K562 (cell line): ENCODE results near the gene SLC7A4. TPM values are rescaled to one million over a fixed set of nuclear protein-coding genes. Genes with fewer than 3 reads are reported as not detected.

ENCODE experiments used
- CREB1 ChIP-seq, 2 experiments: sonication (generic) in 1 of 2; formaldehyde crosslinking in 1 of 2; IDR thresholded peaks; 2 replicates each; pipeline versions ENCODE4 v1.6.1 to v1.8.0; 2012 to 2022; ENCODE audit warnings: inconsistent platforms in 1 of 2, mild to moderate bottlenecking in 1 of 2, missing genetic modification reagents in 1 of 2, moderate library complexity in 1 of 2
- EZH2 ChIP-seq: IDR thresholded peaks from 2 replicates; pipeline ENCODE4 v1.6.1; 2012; ENCODE audit warnings: low read depth, mild to moderate bottlenecking, inconsistent platforms, low read length, borderline replicate concordance
- GTF2F1 ChIP-seq: IDR thresholded peaks from 2 replicates; pipeline ENCODE4 v1.6.1; 2011; ENCODE audit warnings: low read depth, low read length, improper control_type of control experiment
- MCM7 ChIP-seq, 2 experiments: fragments of 450-650 bp; IDR thresholded peaks; 2 replicates each; pipeline ENCODE4 v1.6.1; 2016 to 2018
- MTA2 ChIP-seq: fragments of 450-650 bp; IDR thresholded peaks from 2 replicates; pipeline ENCODE4 v1.6.1; 2016; ENCODE audit warnings: low read depth
- PCBP1 ChIP-seq: fragments of 200-400 bp; formaldehyde crosslinking; IDR thresholded peaks from 2 replicates; pipeline ENCODE4 v1.6.1; 2018; ENCODE audit warnings: mild to moderate bottlenecking, low read depth, low read length; ENCODE audit not compliant: poor library complexity, severe bottlenecking
- SMC3 ChIP-seq: conservative IDR thresholded peaks from 2 replicates; pipeline ENCODE4 v1.6.1; 2011; ENCODE audit warnings: low read depth, low read length, improper control_type of control experiment; ENCODE audit not compliant: insufficient read depth
- SRSF3 ChIP-seq: fragments of 200-400 bp; formaldehyde crosslinking; IDR thresholded peaks from 2 replicates; pipeline ENCODE4 v1.6.1; 2016; ENCODE audit warnings: mild to moderate bottlenecking, low read length, moderate library complexity; ENCODE audit not compliant: insufficient read depth
- TCF7 ChIP-seq: sonication (generic); IDR thresholded peaks from 2 replicates; pipeline ENCODE4 v1.6.1; 2016; ENCODE audit warnings: antibody characterized with exemption, borderline replicate concordance
- polyA plus RNA-seq, 8 experiments: library from polyadenylated mRNA; depleted of rRNA in 4 of 8; stranded (reverse) in 5 of 8; unstranded in 3 of 8; fragments of >200 nt; fragmentation: Nextera tagmentation in 2 of 8; fragmentation: Illumina TruSeq in 1 of 8; extraction: Ambion mirVana in 2 of 8; extraction: Trizol in 1 of 8; gene quantifications; 2 replicates each; pipeline versions ENCODE4 v1.2.1 to v1.2.3, GENCODE V29; 2011 to 2014; ENCODE audit warnings: inconsistent platforms in 1 of 8, missing spikeins in 1 of 8
- total RNA-seq, 7 experiments: library from RNA; depleted of rRNA in 6 of 7; stranded (reverse); fragments of >200 nt in 6 of 7; fragmentation: Illumina TruSeq in 2 of 7; extraction: Trizol in 2 of 7; gene quantifications; 2 replicates each; pipeline versions ENCODE4 v1.2.1 to v1.2.3, GENCODE V29; 2011 to 2021; ENCODE audit warnings: low replicate concordance in 1 of 7
- TF ChIP-seq, protein P1 (sequence below), 2 experiments: fragments of 450-650 bp in 1 of 2; sonication (generic) in 1 of 2; formaldehyde crosslinking in 1 of 2; IDR thresholded peaks in 1 of 2; conservative IDR thresholded peaks in 1 of 2; 2 replicates each; pipeline versions ENCODE4 v1.6.1 to v1.8.1; 2016 to 2023; ENCODE audit warnings: mild to moderate bottlenecking in 2 of 2, moderate library complexity in 2 of 2, inconsistent platforms in 1 of 2, missing genetic modification reagents in 1 of 2
- TF ChIP-seq, protein P2 (sequence below): sonication (generic); formaldehyde crosslinking; IDR thresholded peaks from 2 replicates; pipeline ENCODE4 v1.9.0; 2022; ENCODE audit warnings: mild to moderate bottlenecking, missing genetic modification reagents
- TF ChIP-seq, protein P3 (sequence below): fragments of 450-650 bp; IDR thresholded peaks from 2 replicates; pipeline ENCODE4 v1.6.1; 2018; ENCODE audit not compliant: partially characterized antibody
- TF ChIP-seq, protein P4 (sequence below): fragments of 250-450 bp; sonication (Bioruptor Pico); IDR thresholded peaks from 2 replicates; pipeline ENCODE4 v1.8.0; 2021; ENCODE audit warnings: mild to moderate bottlenecking, moderate library complexity
- TF ChIP-seq, protein P5 (sequence below): fragments of 450-650 bp; IDR thresholded peaks from 2 replicates; pipeline ENCODE4 v1.6.1; 2018; ENCODE audit warnings: mild to moderate bottlenecking, low read depth; ENCODE audit not compliant: partially characterized antibody
- TF ChIP-seq, protein P6 (sequence below): fragments of 450-650 bp; formaldehyde crosslinking; conservative IDR thresholded peaks from 2 replicates; pipeline ENCODE4 v1.4.0; 2022; ENCODE audit warnings: mild to moderate bottlenecking, missing genetic modification characterization

The SLC7A4 gene
- total and polyA plus RNA-seq, 9 of the 15 experiments (the other 6 are each of a cell fraction or from before 2014, with no cell fraction given) = not detected

DNA sequence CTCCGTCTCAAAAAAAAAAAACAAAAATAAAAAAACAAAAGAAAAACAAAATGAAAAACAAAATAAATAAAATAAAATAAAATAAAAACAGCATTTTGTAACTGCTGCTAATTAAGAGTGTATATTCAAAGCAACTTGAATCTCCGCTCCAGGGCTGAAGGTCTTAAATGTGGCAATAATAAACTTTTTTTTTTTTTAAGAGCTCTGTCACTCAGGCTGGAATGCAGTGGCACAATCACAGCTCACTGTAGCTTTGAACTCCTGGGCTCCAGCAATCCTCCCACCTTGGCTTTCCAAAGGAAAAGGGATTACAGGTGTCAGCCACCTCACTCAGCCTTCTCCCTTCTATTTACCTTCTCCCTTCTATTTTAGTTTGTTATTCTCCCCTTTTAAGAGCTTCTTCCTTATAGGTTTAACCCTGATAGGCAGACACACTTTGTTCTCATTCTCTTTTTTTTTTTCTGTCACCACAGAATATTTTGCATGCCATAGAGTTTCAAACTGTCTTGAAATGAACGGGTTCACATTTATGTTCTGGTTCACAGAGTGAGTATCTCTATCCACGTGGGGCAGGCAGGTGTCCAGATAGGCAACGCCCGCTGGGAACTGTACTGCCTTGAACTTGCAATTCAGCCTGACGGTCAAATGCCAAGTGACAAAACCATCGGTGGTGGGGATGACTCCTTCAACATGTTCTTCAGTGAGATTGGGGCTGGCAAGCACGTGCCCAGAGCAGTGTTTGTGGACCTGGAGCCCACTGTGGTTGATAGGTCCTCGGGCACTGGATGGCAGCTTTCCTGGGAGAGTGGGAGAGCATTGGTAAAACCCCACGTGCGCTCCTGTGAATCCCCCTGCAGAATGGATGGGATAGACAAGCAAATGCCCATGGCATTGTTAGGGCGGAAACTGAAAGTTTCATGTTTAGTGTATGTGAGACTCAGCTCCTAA lies 32.8 kb upstream of the SLC7A4 start (continued):
- peak; percentile 17; the same call in 1 of the 2 replicates for TF ChIP-seq EZH2
- TF ChIP-seq, protein P1, sequence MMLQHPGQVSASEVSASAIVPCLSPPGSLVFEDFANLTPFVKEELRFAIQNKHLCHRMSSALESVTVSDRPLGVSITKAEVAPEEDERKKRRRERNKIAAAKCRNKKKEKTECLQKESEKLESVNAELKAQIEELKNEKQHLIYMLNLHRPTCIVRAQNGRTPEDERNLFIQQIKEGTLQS (IDR thresholded peaks at IDR 0.05) = no peak
- TF ChIP-seq, protein P1 (CRISPR knock-in tag; conservative IDR thresholded peaks at IDR 0.05) = no peak
- 0 out of 2 replicates have a peak, but pooled peaks have one; percentile 23 for TF ChIP-seq TCF7
- TF ChIP-seq, protein P2, sequence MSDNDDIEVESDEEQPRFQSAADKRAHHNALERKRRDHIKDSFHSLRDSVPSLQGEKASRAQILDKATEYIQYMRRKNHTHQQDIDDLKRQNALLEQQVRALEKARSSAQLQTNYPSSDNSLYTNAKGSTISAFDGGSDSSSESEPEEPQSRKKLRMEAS (CRISPR knock-in tag) = peak; percentile 68; the same call in 1 of the 2 replicates
- TF ChIP-seq, protein P3, sequence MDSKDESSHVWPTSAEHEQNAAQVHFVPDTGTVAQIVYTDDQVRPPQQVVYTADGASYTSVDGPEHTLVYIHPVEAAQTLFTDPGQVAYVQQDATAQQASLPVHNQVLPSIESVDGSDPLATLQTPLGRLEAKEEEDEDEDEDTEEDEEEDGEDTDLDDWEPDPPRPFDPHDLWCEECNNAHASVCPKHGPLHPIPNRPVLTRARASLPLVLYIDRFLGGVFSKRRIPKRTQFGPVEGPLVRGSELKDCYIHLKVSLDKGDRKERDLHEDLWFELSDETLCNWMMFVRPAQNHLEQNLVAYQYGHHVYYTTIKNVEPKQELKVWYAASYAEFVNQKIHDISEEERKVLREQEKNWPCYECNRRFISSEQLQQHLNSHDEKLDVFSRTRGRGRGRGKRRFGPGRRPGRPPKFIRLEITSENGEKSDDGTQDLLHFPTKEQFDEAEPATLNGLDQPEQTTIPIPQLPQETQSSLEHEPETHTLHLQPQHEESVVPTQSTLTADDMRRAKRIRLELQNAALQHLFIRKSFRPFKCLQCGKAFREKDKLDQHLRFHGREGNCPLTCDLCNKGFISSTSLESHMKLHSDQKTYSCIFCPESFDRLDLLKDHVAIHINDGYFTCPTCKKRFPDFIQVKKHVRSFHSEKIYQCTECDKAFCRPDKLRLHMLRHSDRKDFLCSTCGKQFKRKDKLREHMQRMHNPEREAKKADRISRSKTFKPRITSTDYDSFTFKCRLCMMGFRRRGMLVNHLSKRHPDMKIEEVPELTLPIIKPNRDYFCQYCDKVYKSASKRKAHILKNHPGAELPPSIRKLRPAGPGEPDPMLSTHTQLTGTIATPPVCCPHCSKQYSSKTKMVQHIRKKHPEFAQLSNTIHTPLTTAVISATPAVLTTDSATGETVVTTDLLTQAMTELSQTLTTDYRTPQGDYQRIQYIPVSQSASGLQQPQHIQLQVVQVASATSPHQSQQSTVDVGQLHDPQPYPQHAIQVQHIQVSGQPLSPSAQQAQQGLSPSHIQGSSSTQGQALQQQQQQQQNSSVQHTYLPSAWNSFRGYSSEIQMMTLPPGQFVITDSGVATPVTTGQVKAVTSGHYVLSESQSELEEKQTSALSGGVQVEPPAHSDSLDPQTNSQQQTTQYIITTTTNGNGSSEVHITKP = peak; percentile 14
- TF ChIP-seq, protein P4, sequence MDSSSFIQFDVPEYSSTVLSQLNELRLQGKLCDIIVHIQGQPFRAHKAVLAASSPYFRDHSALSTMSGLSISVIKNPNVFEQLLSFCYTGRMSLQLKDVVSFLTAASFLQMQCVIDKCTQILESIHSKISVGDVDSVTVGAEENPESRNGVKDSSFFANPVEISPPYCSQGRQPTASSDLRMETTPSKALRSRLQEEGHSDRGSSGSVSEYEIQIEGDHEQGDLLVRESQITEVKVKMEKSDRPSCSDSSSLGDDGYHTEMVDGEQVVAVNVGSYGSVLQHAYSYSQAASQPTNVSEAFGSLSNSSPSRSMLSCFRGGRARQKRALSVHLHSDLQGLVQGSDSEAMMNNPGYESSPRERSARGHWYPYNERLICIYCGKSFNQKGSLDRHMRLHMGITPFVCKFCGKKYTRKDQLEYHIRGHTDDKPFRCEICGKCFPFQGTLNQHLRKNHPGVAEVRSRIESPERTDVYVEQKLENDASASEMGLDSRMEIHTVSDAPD (CRISPR knock-in tag) = no peak
- 0 out of 2 replicates have a peak, but pooled peaks have one; percentile 4 for TF ChIP-seq SMC3
- no peak for TF ChIP-seq PCBP1
- no peak for TF ChIP-seq CREB1 (IDR thresholded peaks at IDR 0.05)
- TF ChIP-seq CREB1 (CRISPR knock-in tag; IDR thresholded peaks at IDR 0.05) = no peak
- TF ChIP-seq, protein P5, sequence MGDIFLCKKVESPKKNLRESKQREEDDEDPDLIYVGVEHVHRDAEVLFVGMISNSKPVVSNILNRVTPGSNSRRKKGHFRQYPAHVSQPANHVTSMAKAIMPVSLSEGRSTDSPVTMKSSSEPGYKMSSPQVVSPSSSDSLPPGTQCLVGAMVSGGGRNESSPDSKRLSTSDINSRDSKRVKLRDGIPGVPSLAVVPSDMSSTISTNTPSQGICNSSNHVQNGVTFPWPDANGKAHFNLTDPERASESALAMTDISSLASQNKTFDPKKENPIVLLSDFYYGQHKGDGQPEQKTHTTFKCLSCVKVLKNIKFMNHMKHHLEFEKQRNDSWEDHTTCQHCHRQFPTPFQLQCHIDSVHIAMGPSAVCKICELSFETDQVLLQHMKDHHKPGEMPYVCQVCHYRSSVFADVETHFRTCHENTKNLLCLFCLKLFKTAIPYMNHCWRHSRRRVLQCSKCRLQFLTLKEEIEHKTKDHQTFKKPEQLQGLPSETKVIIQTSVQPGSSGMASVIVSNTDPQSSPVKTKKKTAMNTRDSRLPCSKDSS = no peak
- TF ChIP-seq GTF2F1 = 0 out of 2 replicates have a peak, but pooled peaks have one; percentile 47
- TF ChIP-seq, protein P6, sequence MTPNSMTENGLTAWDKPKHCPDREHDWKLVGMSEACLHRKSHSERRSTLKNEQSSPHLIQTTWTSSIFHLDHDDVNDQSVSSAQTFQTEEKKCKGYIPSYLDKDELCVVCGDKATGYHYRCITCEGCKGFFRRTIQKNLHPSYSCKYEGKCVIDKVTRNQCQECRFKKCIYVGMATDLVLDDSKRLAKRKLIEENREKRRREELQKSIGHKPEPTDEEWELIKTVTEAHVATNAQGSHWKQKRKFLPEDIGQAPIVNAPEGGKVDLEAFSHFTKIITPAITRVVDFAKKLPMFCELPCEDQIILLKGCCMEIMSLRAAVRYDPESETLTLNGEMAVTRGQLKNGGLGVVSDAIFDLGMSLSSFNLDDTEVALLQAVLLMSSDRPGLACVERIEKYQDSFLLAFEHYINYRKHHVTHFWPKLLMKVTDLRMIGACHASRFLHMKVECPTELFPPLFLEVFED (CRISPR knock-in tag) = 0 out of 2 replicates have a peak, but pooled peaks have one; percentile 8
- no peak for TF ChIP-seq MTA2
- no peak for TF ChIP-seq SRSF3
- peak; percentile 5 to 78; a peak in 1 of 4 replicates for TF ChIP-seq MCM7 (IDR thresholded peaks at IDR 0.05)
